OCI-LY1 (cell line): Measurements from ENCODE around the gene LTBP3.

Source experiments
- H2AFZ ChIP-seq: fragments of 200-600 bp; sonication (generic), shearing (Covaris generic); 2 replicates; pipeline ENCODE4 v1.6.0; 2014; ENCODE audit warnings: antibody characterized with exemption, mild to moderate bottlenecking, low read length
- H3F3A ChIP-seq: fragments of 200-600 bp; sonication (generic), shearing (Covaris generic); 2 replicates; pipeline ENCODE4 v1.6.0; 2014; ENCODE audit warnings: mild to moderate bottlenecking, antibody characterized with exemption, low read length, moderate library complexity; ENCODE audit not compliant: insufficient read depth
- H3K27ac ChIP-seq: fragments of 200-600 bp; sonication (generic); 2 replicates; pipeline ENCODE4 v1.5.1; 2014; ENCODE audit warnings: low read length, mixed run types, mild to moderate bottlenecking, low read depth; ENCODE audit not compliant: poor library complexity, severe bottlenecking
- H3K27me3 ChIP-seq: fragments of 200-600 bp; sonication (generic); 2 replicates; pipeline ENCODE4 v1.6.0; 2014; ENCODE audit warnings: antibody characterized with exemption, mild to moderate bottlenecking, low read length, moderate library complexity; ENCODE audit not compliant: insufficient read depth
- H3K36me3 ChIP-seq: fragments of 200-600 bp; sonication (generic); 2 replicates; pipeline ENCODE4 v1.6.1; 2014; ENCODE audit warnings: mild to moderate bottlenecking, antibody characterized with exemption, low read length, moderate library complexity, mixed read lengths; ENCODE audit not compliant: insufficient read depth
- H3K4me1 ChIP-seq: fragments of 200-600 bp; sonication (generic); 2 replicates; pipeline ENCODE4 v1.5.1; 2014; ENCODE audit warnings: mild to moderate bottlenecking, low read length, moderate library complexity; ENCODE audit not compliant: insufficient read depth, severe bottlenecking
- H3K4me2 ChIP-seq: fragments of 200-600 bp; sonication (generic), shearing (Covaris generic); 2 replicates; pipeline ENCODE4 v1.6.1; 2014; ENCODE audit warnings: low read length
- H3K4me3 ChIP-seq: fragments of 200-600 bp; sonication (generic); 2 replicates; pipeline ENCODE4 v1.5.1; 2014; ENCODE audit warnings: low read length, low read depth, mild to moderate bottlenecking, mixed read lengths; ENCODE audit not compliant: poor library complexity, severe bottlenecking
- H3K79me2 ChIP-seq: fragments of 200-600 bp; shearing (Covaris generic); 2 replicates; pipeline ENCODE4 v1.6.1; 2016; ENCODE audit warnings: mixed run types, low read length, mixed read lengths; ENCODE audit not compliant: insufficient read depth
- H3K9ac ChIP-seq: fragments of 200-600 bp; sonication (generic), shearing (Covaris generic); 2 replicates; pipeline ENCODE4 v1.6.1; 2014; ENCODE audit warnings: mild to moderate bottlenecking, low read length, mixed read lengths
- H3K9me2 ChIP-seq: fragments of 200-600 bp; sonication (generic), shearing (Covaris generic); 2 replicates; pipeline ENCODE4 v1.6.1; 2014; ENCODE audit warnings: low read depth, mild to moderate bottlenecking, low read length, mixed read lengths
- H3K9me3 ChIP-seq: fragments of 200-600 bp; shearing (Covaris generic); 2 replicates; pipeline ENCODE4 v1.6.1; 2014; ENCODE audit warnings: low read length, mixed read lengths
- H4K20me1 ChIP-seq: fragments of 200-600 bp; sonication (generic), shearing (Covaris generic); 2 replicates; pipeline ENCODE4 v1.6.0; 2016; ENCODE audit warnings: mild to moderate bottlenecking, low read length; ENCODE audit not compliant: insufficient read depth
- EZH2 ChIP-seq: fragments of 200-600 bp; sonication (generic), shearing (Covaris generic); IDR thresholded peaks from 2 replicates; pipeline ENCODE4 v1.8.0; 2017; ENCODE audit warnings: borderline replicate concordance, mixed run types, mild to moderate bottlenecking, antibody characterized with exemption, low read length, moderate library complexity, mixed read lengths
- TF ChIP-seq, protein P1 (sequence below): fragments of 200-600 bp; sonication (generic), shearing (Covaris generic); IDR thresholded peaks from 2 replicates; pipeline ENCODE4 v1.5.1; 2017; ENCODE audit warnings: mild to moderate bottlenecking, antibody characterized with exemption, low read length, moderate library complexity, mixed read lengths

LTBP3 gene

DNA sequence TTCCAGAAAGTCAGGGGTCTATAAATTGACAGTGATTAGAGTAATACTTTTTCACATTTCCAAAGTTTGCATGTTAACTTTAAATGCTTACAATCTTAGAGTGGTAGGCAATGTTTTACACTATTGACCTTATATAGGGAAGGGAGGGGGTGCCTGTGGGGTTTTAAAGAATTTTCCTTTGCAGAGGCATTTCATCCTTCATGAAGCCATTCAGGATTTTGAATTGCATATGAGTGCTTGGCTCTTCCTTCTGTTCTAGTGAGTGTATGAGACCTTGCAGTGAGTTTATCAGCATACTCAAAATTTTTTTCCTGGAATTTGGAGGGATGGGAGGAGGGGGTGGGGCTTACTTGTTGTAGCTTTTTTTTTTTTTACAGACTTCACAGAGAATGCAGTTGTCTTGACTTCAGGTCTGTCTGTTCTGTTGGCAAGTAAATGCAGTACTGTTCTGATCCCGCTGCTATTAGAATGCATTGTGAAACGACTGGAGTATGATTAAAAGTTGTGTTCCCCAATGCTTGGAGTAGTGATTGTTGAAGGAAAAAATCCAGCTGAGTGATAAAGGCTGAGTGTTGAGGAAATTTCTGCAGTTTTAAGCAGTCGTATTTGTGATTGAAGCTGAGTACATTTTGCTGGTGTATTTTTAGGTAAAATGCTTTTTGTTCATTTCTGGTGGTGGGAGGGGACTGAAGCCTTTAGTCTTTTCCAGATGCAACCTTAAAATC lies 54.0 kb downstream of the LTBP3 start:
- peak overlapping the region; percentile 99 for H3K9ac ChIP-seq
- H3K9me3 ChIP-seq = no peaks in the 10 kb centered on the region
- H3K27me3 ChIP-seq = no peaks in the 10 kb centered on the region
- peak overlapping the region; percentile 77 for H3K4me3 ChIP-seq
- peaks cover 75% of the 10 kb centered on the region for H3K36me3 ChIP-seq
- H4K20me1 ChIP-seq = no peaks in the 10 kb centered on the region
- no peak for TF ChIP-seq EZH2
- TF ChIP-seq, protein P1, sequence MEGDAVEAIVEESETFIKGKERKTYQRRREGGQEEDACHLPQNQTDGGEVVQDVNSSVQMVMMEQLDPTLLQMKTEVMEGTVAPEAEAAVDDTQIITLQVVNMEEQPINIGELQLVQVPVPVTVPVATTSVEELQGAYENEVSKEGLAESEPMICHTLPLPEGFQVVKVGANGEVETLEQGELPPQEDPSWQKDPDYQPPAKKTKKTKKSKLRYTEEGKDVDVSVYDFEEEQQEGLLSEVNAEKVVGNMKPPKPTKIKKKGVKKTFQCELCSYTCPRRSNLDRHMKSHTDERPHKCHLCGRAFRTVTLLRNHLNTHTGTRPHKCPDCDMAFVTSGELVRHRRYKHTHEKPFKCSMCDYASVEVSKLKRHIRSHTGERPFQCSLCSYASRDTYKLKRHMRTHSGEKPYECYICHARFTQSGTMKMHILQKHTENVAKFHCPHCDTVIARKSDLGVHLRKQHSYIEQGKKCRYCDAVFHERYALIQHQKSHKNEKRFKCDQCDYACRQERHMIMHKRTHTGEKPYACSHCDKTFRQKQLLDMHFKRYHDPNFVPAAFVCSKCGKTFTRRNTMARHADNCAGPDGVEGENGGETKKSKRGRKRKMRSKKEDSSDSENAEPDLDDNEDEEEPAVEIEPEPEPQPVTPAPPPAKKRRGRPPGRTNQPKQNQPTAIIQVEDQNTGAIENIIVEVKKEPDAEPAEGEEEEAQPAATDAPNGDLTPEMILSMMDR = no peak
- peak overlapping the region; percentile 95 for H3K4me2 ChIP-seq
- no peaks in the 10 kb centered on the region for H3K9me2 ChIP-seq
- H3K79me2 ChIP-seq = peaks cover 59% of the 10 kb centered on the region
- peaks cover 64% of the 10 kb centered on the region for H3K4me1 ChIP-seq
- peaks cover 79% of the 10 kb centered on the region for H3F3A ChIP-seq
- H3K27ac ChIP-seq = peak overlapping the region; percentile 88
- no peak overlapping the region for H2AFZ ChIP-seq

DNA sequence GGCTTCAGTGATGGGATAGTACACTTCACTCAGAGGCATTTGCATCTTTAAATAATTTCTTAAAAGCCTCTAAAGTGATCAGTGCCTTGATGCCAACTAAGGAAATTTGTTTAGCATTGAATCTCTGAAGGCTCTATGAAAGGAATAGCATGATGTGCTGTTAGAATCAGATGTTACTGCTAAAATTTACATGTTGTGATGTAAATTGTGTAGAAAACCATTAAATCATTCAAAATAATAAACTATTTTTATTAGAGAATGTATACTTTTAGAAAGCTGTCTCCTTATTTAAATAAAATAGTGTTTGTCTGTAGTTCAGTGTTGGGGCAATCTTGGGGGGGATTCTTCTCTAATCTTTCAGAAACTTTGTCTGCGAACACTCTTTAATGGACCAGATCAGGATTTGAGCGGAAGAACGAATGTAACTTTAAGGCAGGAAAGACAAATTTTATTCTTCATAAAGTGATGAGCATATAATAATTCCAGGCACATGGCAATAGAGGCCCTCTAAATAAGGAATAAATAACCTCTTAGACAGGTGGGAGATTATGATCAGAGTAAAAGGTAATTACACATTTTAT lies 54.7 kb downstream of the LTBP3 start:
- H3K9me2 ChIP-seq = no peaks in the 10 kb centered on the region
- peak overlapping the region; percentile 99 for H3K9ac ChIP-seq
- peaks cover 81% of the 10 kb centered on the region for H3F3A ChIP-seq
- peak overlapping the region; percentile 77 for H3K4me3 ChIP-seq
- H3K4me2 ChIP-seq = peak overlapping the region; percentile 95
- peak overlapping the region; percentile 88 for H3K27ac ChIP-seq
- no peak overlapping the region for H2AFZ ChIP-seq
- H3K4me1 ChIP-seq = peaks cover 61% of the 10 kb centered on the region
- H3K27me3 ChIP-seq = no peaks in the 10 kb centered on the region
- no peaks in the 10 kb centered on the region for H3K9me3 ChIP-seq
- H4K20me1 ChIP-seq = no peaks in the 10 kb centered on the region
- peaks cover 62% of the 10 kb centered on the region for H3K79me2 ChIP-seq
- TF ChIP-seq, protein P1 = no peak
- TF ChIP-seq EZH2 = no peak
- peaks cover 76% of the 10 kb centered on the region for H3K36me3 ChIP-seq

DNA sequence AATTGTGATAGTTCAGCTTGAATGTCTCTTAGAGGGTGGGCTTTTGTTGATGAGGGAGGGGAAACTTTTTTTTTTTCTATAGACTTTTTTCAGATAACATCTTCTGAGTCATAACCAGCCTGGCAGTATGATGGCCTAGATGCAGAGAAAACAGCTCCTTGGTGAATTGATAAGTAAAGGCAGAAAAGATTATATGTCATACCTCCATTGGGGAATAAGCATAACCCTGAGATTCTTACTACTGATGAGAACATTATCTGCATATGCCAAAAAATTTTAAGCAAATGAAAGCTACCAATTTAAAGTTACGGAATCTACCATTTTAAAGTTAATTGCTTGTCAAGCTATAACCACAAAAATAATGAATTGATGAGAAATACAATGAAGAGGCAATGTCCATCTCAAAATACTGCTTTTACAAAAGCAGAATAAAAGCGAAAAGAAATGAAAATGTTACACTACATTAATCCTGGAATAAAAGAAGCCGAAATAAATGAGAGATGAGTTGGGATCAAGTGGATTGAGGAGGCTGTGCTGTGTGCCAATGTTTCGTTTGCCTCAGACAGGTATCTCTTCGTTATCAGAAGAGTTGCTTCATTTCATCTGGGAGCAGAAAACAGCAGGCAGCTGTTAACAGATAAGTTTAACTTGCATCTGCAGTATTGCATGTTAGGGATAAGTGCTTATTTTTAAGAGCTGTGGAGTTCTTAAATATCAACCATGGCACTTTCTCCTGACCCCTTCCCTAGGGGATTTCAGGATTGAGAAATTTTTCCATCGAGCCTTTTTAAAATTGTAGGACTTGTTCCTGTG lies 55.4 kb downstream of the LTBP3 start:
- Histone ChIP-seq H3K4me3 (peak overlapping the region; percentile 77), H3K36me3 (peaks cover 76% of the 10 kb centered on the region), H3K9ac (peak overlapping the region; percentile 99), H4K20me1 (no peaks in the 10 kb centered on the region), H3K4me2 (peak overlapping the region; percentile 95), H3K27me3 (no peaks in the 10 kb centered on the region), H3K9me2 (no peaks in the 10 kb centered on the region), H3F3A (peaks cover 81% of the 10 kb centered on the region), H3K9me3 (no peaks in the 10 kb centered on the region), H2AFZ (no peak overlapping the region), H3K79me2 (peaks cover 62% of the 10 kb centered on the region), H3K27ac (peak overlapping the region; percentile 31), H3K4me1 (peaks cover 61% of the 10 kb centered on the region)
- TF ChIP-seq EZH2 = no peak
- TF ChIP-seq, protein P1 = no peak
